Measurements from ENCODE around the gene HRAS. TPM values are rescaled to one million over a fixed set of nuclear protein-coding genes. Genes with fewer than 3 reads are reported as not detected.

HRAS gene
- total RNA-seq, 1 experiment from 2014 or later = 47.9 TPM

DNA sequence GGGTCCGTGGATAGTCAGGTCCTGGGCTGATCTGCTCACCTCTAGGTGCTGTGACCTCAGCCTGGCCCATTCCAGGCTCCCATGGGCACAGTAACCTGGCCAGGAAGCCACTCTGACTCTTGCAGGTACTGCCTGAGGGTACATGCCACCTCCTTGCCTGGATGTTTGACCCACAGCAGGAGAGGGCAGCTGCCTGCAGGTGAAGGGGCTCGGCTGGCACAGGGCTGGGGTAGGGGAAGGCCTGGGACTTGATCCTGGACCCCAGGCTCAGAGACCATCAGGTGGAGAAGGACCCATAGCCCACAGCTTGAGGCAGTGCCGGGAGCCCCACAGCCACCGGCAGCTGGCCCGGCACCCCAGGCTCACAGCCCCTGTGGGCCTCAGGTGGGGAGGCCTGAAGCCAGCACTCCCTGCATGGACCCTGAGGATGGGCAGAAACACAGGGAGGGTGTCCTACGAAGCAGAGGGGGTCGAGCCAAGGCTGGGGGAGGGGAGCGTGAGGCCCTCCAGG lies 4.7 kb upstream of the HRAS start:
- BruUV-seq (replicated peaks) = no TSS peak
- Mint-ChIP-seq H3K9me3 (ENCODE audit: low read depth, unreplicated experiment) (no peaks in the 10 kb centered on the region), H3K4me1 (ENCODE audit: low read depth, unreplicated experiment) (peaks cover 7% of the 10 kb centered on the region), H3K27me3 (ENCODE audit: unreplicated experiment) (no peaks in the 10 kb centered on the region), H3K27ac (ENCODE audit: unreplicated experiment) (no peak overlapping the region), H3K36me3 (ENCODE audit: insufficient read depth, unreplicated experiment) (peaks cover 28% of the 10 kb centered on the region), H3K4me3 (ENCODE audit: low read depth, unreplicated experiment) (no peak overlapping the region)
- TF ChIP-seq, protein P1, sequence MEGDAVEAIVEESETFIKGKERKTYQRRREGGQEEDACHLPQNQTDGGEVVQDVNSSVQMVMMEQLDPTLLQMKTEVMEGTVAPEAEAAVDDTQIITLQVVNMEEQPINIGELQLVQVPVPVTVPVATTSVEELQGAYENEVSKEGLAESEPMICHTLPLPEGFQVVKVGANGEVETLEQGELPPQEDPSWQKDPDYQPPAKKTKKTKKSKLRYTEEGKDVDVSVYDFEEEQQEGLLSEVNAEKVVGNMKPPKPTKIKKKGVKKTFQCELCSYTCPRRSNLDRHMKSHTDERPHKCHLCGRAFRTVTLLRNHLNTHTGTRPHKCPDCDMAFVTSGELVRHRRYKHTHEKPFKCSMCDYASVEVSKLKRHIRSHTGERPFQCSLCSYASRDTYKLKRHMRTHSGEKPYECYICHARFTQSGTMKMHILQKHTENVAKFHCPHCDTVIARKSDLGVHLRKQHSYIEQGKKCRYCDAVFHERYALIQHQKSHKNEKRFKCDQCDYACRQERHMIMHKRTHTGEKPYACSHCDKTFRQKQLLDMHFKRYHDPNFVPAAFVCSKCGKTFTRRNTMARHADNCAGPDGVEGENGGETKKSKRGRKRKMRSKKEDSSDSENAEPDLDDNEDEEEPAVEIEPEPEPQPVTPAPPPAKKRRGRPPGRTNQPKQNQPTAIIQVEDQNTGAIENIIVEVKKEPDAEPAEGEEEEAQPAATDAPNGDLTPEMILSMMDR (IDR thresholded peaks at IDR 0.05; ENCODE audit: unreplicated experiment) = no peak
- no peak for DNase-seq
- intact Hi-C loops (cut with micrococcal nuclease; ENCODE audit: unreplicated experiment) = no loop called here
- CTCF ChIA-PET = no interaction called here

DNA sequence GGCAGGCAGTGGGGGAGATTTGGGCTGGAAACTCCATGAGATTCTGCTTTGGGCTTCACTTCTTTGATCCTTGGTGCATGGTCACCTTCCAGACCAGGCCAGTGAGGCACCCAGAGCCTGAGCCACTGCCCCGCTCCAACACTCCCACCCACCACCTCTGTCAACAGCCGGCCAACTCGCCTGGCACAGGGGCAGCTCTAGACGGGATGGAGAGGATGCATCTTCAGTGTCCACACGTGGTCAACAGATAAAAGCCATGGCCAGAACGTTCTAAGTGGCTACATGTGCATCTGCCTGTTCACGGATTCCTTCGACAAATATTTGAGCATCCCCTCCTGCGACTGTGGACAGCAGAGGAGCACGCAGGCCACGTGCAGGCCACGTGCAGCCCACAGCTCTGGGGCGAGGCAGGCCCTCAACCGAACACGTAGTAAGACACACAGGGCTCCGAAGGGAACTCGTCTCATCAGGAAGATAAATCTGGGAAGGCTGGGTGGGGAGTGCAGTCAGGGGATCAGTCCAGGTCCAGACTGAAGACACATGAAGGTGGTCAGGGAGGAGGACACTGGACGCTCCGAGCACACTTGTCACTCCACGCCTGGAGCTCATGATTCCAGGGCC lies 3.2 kb upstream of the HRAS start:
- peaks cover 7% of the 10 kb centered on the region for H3K4me1 Mint-ChIP-seq (ENCODE audit: low read depth, unreplicated experiment)
- no peak for DNase-seq
- no peaks in the 10 kb centered on the region for H3K27me3 Mint-ChIP-seq (ENCODE audit: unreplicated experiment)
- intact Hi-C loops (cut with micrococcal nuclease; ENCODE audit: unreplicated experiment) = no loop called here
- H3K27ac Mint-ChIP-seq (ENCODE audit: unreplicated experiment) = no peak overlapping the region
- TF ChIP-seq, protein P1 (IDR thresholded peaks at IDR 0.05; ENCODE audit: unreplicated experiment) = no peak
- CTCF ChIA-PET = no interaction called here
- peaks cover 43% of the 10 kb centered on the region for H3K36me3 Mint-ChIP-seq (ENCODE audit: insufficient read depth, unreplicated experiment)
- H3K4me3 Mint-ChIP-seq (ENCODE audit: low read depth, unreplicated experiment) = no peak overlapping the region
- no TSS peak for BruUV-seq (replicated peaks)
- H3K9me3 Mint-ChIP-seq (ENCODE audit: low read depth, unreplicated experiment) = no peaks in the 10 kb centered on the region

DNA sequence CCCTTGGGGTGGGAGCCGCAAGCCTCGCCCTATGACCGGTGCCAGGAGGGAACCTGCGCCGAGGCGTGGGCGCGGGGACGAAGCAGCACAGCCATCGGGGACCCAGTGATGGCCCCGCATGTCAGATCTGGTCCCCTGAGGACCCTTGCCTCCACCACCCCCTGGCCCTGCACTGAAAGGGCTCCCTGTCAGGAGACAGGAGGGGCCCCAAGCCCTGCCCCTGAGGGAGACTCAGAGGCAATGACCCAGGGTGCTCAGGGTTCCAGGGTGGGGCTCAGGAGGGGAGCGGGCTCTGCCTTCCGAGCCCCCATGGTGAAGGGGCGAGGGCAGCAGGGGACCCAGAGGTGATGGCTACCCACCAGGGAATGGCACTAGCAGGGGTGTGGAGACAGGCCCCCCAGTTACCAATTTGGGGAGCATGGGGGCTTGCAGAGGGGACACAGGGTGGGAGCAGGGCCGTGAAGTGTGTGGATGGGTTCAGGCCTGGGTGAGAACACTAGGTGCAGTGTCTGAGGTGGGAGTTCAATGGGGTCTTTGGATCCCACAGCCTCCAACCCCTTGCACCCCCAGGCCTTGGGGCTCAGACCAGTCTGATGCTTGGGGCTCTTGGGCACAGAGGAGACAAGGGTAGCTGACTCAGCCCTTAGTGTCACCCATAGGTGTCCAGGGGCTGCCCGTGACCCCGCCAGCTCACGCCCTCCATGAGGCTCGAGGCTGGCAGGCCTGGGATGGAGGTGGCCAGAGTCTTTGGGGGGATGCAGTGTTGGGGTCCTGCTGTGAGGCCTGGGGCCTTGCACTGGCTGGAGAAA lies 2.5 kb upstream of the HRAS start:
- H3K36me3 Mint-ChIP-seq (ENCODE audit: insufficient read depth, unreplicated experiment) = peaks cover 48% of the 10 kb centered on the region
- H3K27me3 Mint-ChIP-seq (ENCODE audit: unreplicated experiment) = no peaks in the 10 kb centered on the region
- CTCF ChIA-PET = no interaction called here
- intact Hi-C loops (cut with micrococcal nuclease; ENCODE audit: unreplicated experiment) = no loop called here
- H3K4me3 Mint-ChIP-seq (ENCODE audit: low read depth, unreplicated experiment) = peak overlapping the region; percentile 90
- H3K4me1 Mint-ChIP-seq (ENCODE audit: low read depth, unreplicated experiment) = peaks cover 7% of the 10 kb centered on the region
- no peaks in the 10 kb centered on the region for H3K9me3 Mint-ChIP-seq (ENCODE audit: low read depth, unreplicated experiment)
- no TSS peak for BruUV-seq (replicated peaks)
- TF ChIP-seq, protein P1 (IDR thresholded peaks at IDR 0.05; ENCODE audit: unreplicated experiment) = no peak
- DNase-seq = no peak
- H3K27ac Mint-ChIP-seq (ENCODE audit: unreplicated experiment) = peak overlapping the region; percentile 66

DNA sequence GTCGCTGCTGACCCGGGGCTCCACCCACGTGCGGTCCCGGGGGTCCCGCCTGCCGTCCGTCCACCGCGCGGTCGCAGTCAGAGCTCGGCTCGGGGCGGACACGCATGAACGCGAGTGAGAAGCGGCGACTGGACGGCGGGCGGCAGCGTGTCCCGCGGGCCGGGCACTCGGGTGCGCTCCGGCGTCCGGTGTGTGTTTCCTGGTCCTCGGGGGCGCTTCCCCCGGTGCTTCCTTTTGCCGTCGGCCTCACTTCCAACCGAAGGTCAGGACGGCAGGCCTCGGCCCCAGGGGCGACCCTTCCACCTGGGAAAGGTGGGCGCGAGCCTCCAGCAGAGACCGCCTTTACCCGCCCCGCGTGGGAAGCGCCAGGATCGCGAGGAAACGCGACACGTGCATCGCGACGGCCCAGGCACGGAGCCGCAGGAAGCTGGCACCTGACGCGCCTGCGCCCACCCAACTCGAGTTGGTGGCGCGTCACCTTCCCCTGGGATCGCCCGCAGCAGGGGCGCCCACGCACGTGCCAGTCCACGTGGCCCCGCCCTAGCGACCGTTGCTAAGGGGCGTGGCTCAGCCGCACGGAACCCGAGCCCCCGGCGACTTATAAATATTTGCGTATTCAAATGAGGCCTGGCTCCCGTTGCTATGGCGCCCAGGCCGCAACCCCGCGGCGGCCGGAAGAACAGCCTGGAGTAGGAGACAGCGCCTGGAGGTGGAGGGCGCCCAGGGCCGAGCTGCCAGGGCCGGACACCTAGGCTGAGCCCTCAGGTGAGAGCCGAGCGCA lies 1.7 kb upstream of the HRAS start, which contains the start of gene LRRC56:
LRRC56 (plus strand) TSS at position 687 of the 781 bp plus-strand sequence. CDS start 3,158 bp downstream, outside the sequence.
- CTCF ChIA-PET = interaction anchor here (2.1 kb wide), 1 partner anchor 18 kb away, joined by 6 read pairs; no protein-coding TSS in a partner anchor
- Mint-ChIP-seq H3K27me3 (ENCODE audit: unreplicated experiment) (no peaks in the 10 kb centered on the region), H3K4me3 (ENCODE audit: low read depth, unreplicated experiment) (peak within 1 kb of the TSS; percentile 90), H3K9me3 (ENCODE audit: low read depth, unreplicated experiment) (no peaks in the 10 kb centered on the region), H3K36me3 (ENCODE audit: insufficient read depth, unreplicated experiment) (peaks cover 56% of the 10 kb centered on the region), H3K27ac (ENCODE audit: unreplicated experiment) (peak within 1 kb of the TSS; percentile 89), H3K4me1 (ENCODE audit: low read depth, unreplicated experiment) (peaks cover 7% of the 10 kb centered on the region)
- BruUV-seq (replicated peaks) = no TSS peak
- intact Hi-C loops (cut with micrococcal nuclease; ENCODE audit: unreplicated experiment) = no loop called here
- peak; percentile 89 for DNase-seq
- TF ChIP-seq, protein P1 (IDR thresholded peaks at IDR 0.05; ENCODE audit: unreplicated experiment) = no peak
